Endothelial cell of umbilical vein (primary cell): ENCODE results near the gene ACD. TPM values are rescaled to one million over a fixed set of nuclear protein-coding genes. Genes with fewer than 3 reads are reported as not detected.

ENCODE experiments used
- BruUV-seq: library from RNA; stranded (reverse); fragments of 400-500 nt; replicated peaks from 2 replicates; lab custom pipeline; 2021; lab: Mats Ljungman, UMichigan
- CTCF ChIA-PET: fragments of 300-600, 350-600 bp; sonication (Branson Sonifier 250); formaldehyde crosslinking; loops from one replicate; lab custom pipeline; 2021; ENCODE audit warnings: antibody characterized with exemption, inconsistent platforms; lab: Charles Lee
- POLR2A ChIA-PET: fragments of 300-600, 350-600 bp; sonication (Branson Sonifier 250); formaldehyde crosslinking; loops from one replicate; lab custom pipeline; 2021; ENCODE audit warnings: antibody characterized with exemption, inconsistent platforms; lab: Charles Lee
- DNase-seq: peaks from one replicate; pipeline ENCODE4 v3.0.0-alpha.2; 2011; ENCODE audit warnings: low read depth, low spot score
- FAIRE-seq: peaks from 2 replicates; lab custom pipeline; 2011; peaks lifted over from hg19 to GRCh38; lab: Jason Lieb, UNC
- H2AFZ ChIP-seq: 2 replicates; pipeline ENCODE4 v1.6.0; 2012; ENCODE audit warnings: low read depth, low read length, control low read depth, inconsistent platforms
- H3K27ac ChIP-seq: 2 replicates; pipeline ENCODE4 v1.5.1; 2011; ENCODE audit warnings: low read depth, mild to moderate bottlenecking, control low read depth, low read length, moderate library complexity; ENCODE audit not compliant: insufficient read depth
- H3K27me3 ChIP-seq, 2 experiments: 2 replicates each; pipeline versions ENCODE4 v1.6.0 to v1.6.1; 2011; ENCODE audit warnings: low read length in 2 of 2, mixed read lengths in 1 of 2; ENCODE audit not compliant: control insufficient read depth in 2 of 2, insufficient read depth in 2 of 2
- H3K36me3 ChIP-seq, 2 experiments: 2 replicates in 1 of 2; 3 replicates in 1 of 2; pipeline ENCODE4 v1.5.1; 2011; ENCODE audit warnings: low read length in 2 of 2, mild to moderate bottlenecking in 1 of 2, moderate library complexity in 1 of 2; ENCODE audit not compliant: control insufficient read depth in 2 of 2, insufficient read depth in 2 of 2; ENCODE audit errors: extremely low read depth in 1 of 2
- H3K4me1 ChIP-seq: 3 replicates; pipeline ENCODE4 v1.5.1; 2011; ENCODE audit warnings: mild to moderate bottlenecking, low read length; ENCODE audit not compliant: control insufficient read depth, insufficient read depth; ENCODE audit errors: extremely low read depth
- H3K4me2 ChIP-seq: 2 replicates; pipeline ENCODE4 v1.6.1; 2011; ENCODE audit warnings: low read length, control low read depth, mixed read lengths; ENCODE audit not compliant: insufficient read depth
- H3K4me3 ChIP-seq, 3 experiments: fragments of 200-600 bp in 1 of 3; sonication (generic), shearing (Covaris generic) in 1 of 3; replicated peaks in 1 of 3; 2 replicates each; pipeline ENCODE4 v1.5.1; 2011 to 2016; ENCODE audit warnings: control low read depth in 3 of 3, low read length in 3 of 3, mild to moderate bottlenecking in 2 of 3, inconsistent platforms in 1 of 3, low read depth in 1 of 3, moderate library complexity in 1 of 3; ENCODE audit not compliant: insufficient read depth in 1 of 3
- H3K79me2 ChIP-seq: 2 replicates; pipeline ENCODE4 v1.6.0; 2012; ENCODE audit warnings: low read length, inconsistent platforms; ENCODE audit not compliant: control insufficient read depth, insufficient read depth
- H3K9ac ChIP-seq: replicated peaks from 2 replicates; pipeline ENCODE3; 2011; ENCODE audit warnings: low read length, control low read depth; ENCODE audit not compliant: insufficient read depth; ENCODE audit errors: extremely low read depth
- H3K9me1 ChIP-seq: replicated peaks from 3 replicates; pipeline ENCODE4 v1.6.0; 2011; ENCODE audit warnings: mild to moderate bottlenecking, low read length; ENCODE audit not compliant: control insufficient read depth, insufficient read depth; ENCODE audit errors: extremely low read depth
- H3K9me3 ChIP-seq: replicated peaks from 2 replicates; pipeline ENCODE4 v1.5.1; 2012; ENCODE audit warnings: low read length, inconsistent platforms; ENCODE audit not compliant: control insufficient read depth, insufficient read depth
- H4K20me1 ChIP-seq: replicated peaks from 2 replicates; pipeline ENCODE3; 2011; ENCODE audit warnings: mild to moderate bottlenecking, low read length; ENCODE audit not compliant: control insufficient read depth, insufficient read depth; ENCODE audit errors: extremely low read depth
- CTCF ChIP-seq, 2 donors: IDR thresholded peaks; 1 replicate in 1 of 2; 2 replicates in 1 of 2; pipeline ENCODE4 v1.5.1; 2011; ENCODE audit warnings: low read length in 2 of 2, mild to moderate bottlenecking in 2 of 2, moderate library complexity in 2 of 2, control low read depth in 1 of 2, inconsistent platforms in 1 of 2, low read depth in 1 of 2; ENCODE audit not compliant: insufficient read depth in 1 of 2; ENCODE audit errors: extremely low read depth in 1 of 2
- EZH2 ChIP-seq: IDR thresholded peaks from 2 replicates; pipeline ENCODE4 v1.6.1; 2012; ENCODE audit warnings: borderline replicate concordance, low read depth, mild to moderate bottlenecking, moderate library complexity, low read length, inconsistent platforms; ENCODE audit not compliant: severe bottlenecking
- FOS ChIP-seq: IDR thresholded peaks from 2 replicates; pipeline ENCODE4 v1.6.1; 2011; ENCODE audit warnings: mild to moderate bottlenecking, low read length, moderate library complexity, borderline replicate concordance; ENCODE audit not compliant: insufficient read depth
- GATA2 ChIP-seq: IDR thresholded peaks from 2 replicates; pipeline ENCODE4 v1.7.0; 2011; ENCODE audit warnings: low read depth, mild to moderate bottlenecking, moderate library complexity, mixed read lengths, low read length; ENCODE audit not compliant: insufficient read length, insufficient read depth
- JUN ChIP-seq: IDR thresholded peaks from 2 replicates; pipeline ENCODE4 v1.6.1; 2011; ENCODE audit warnings: borderline replicate concordance, low read depth; ENCODE audit not compliant: insufficient read length, insufficient read depth
- MYC ChIP-seq: IDR thresholded peaks from one replicate; pipeline ENCODE4 v1.6.1; 2011; ENCODE audit warnings: mild to moderate bottlenecking, low read depth, low read length
- POLR2A ChIP-seq: IDR thresholded peaks from 2 replicates; pipeline ENCODE4 v1.6.1; 2012; ENCODE audit warnings: low read depth, mild to moderate bottlenecking, control low read depth, low read length
- POLR2AphosphoS5 ChIP-seq: IDR thresholded peaks from 2 replicates; pipeline ENCODE4 v1.6.1; 2012; ENCODE audit warnings: low read depth, mild to moderate bottlenecking, control low read depth, low read length, moderate library complexity; ENCODE audit not compliant: insufficient read depth
- dilution Hi-C: fragments of 300-500 bp; cut with MboI; formaldehyde crosslinking; loops from one replicate; pipeline ENCODE4 v1.15.0; 2019; ENCODE audit warnings: low sequenced_read_pairs; ENCODE audit not compliant: extremely low pct_ligation_motif_present
- intact Hi-C: fragments of 100-400 bp; cut with micrococcal nuclease; formaldehyde crosslinking; loops from one replicate; pipeline ENCODE4 v1.10.0; 2022
- polyA plus RNA-seq, 4 experiments: library from polyadenylated mRNA; depleted of rRNA in 3 of 4; stranded (reverse) in 3 of 4; unstranded in 1 of 4; fragments of >200 nt; gene quantifications; 2 replicates each; pipeline versions ENCODE4 v1.2.1 to v1.2.3, GENCODE V29; 2011 to 2012; ENCODE audit warnings: missing spikeins in 1 of 4
- total RNA-seq: library from RNA; stranded (reverse); gene quantifications from 2 replicates; pipeline ENCODE4 v1.2.3, GENCODE V29; 2021
- TF ChIP-seq, protein P1 (sequence below): IDR thresholded peaks from 2 replicates; pipeline ENCODE4 v1.6.1; 2011; ENCODE audit not compliant: insufficient read depth, insufficient read length

Gene ACD
- total and polyA plus RNA-seq, 2 donors (not counting 3 experiments of a cell fraction or from before 2014, with no cell fraction given), result 24.4 to 36.0 TPM

GRCh38 chr16:67608364-67608763 lies 51.7 kb downstream of the ACD start:
- Histone ChIP-seq H3K36me3 (peaks cover 8 to 9% of the 10 kb centered on the region in 2 experiments), H3K27ac (no peak overlapping the region), H2AFZ (no peak overlapping the region), H3K27me3 (no peaks in the 10 kb centered on the region), H3K9ac (no peak overlapping the region), H3K4me1 (no peaks in the 10 kb centered on the region), H3K9me1 (no peaks in the 10 kb centered on the region), H3K9me3 (no peaks in the 10 kb centered on the region), H3K4me2 (no peak overlapping the region), H3K79me2 (peaks cover 22% of the 10 kb centered on the region), H4K20me1 (no peaks in the 10 kb centered on the region), H3K4me3 (no peak overlapping the region)
- intact Hi-C loops (no loop called here), dilution Hi-C loops (no loop called here)
- FAIRE-seq, result no peak
- no TSS peak for BruUV-seq
- POLR2A ChIA-PET, result no interaction called here
- CTCF ChIA-PET, result no interaction called here
- no peak for DNase-seq
- no peak for TF ChIP-seq MYC
- TF ChIP-seq FOS, result no peak
- no peak for TF ChIP-seq POLR2AphosphoS5
- TF ChIP-seq JUN, result no peak
- TF ChIP-seq EZH2, result no peak
- no peak for TF ChIP-seq POLR2A
- TF ChIP-seq GATA2, result no peak
- TF ChIP-seq CTCF (IDR thresholded peaks at IDR 0.05; ENCODE audit: extremely low read depth in 1 of 2, insufficient read depth in 1 of 2, low read depth in 1 of 2, low read length in 2 of 2), result no peak
- TF ChIP-seq, protein P1, sequence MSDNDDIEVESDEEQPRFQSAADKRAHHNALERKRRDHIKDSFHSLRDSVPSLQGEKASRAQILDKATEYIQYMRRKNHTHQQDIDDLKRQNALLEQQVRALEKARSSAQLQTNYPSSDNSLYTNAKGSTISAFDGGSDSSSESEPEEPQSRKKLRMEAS, result no peak

Other genes with a start within 250 kb of the ACD start
- gene ZDHHC1, start 243.8 kb downstream of the ACD start, total RNA-seq, result 12.9 and 14.4 TPM in 2 replicates
- 11.4 and 14.1 TPM in 2 replicates for gene ZDHHC1, start 243.8 kb downstream of the ACD start, polyA plus RNA-seq
- not detected in 2 replicates for gene HSD11B2, start 229.1 kb downstream of the ACD start, total RNA-seq
- gene HSD11B2, start 229.1 kb downstream of the ACD start, polyA plus RNA-seq, result 0.10 and 0.16 TPM in 2 replicates
- 77.1 and 82.8 TPM in 2 replicates for gene ATP6V0D1, start 179.1 kb downstream of the ACD start, total RNA-seq
- 232 and 254 TPM in 2 replicates for gene ATP6V0D1, start 179.1 kb downstream of the ACD start, polyA plus RNA-seq
- gene AGRP, start 176.7 kb downstream of the ACD start, total RNA-seq, result not detected in 2 replicates
- not detected in 2 replicates for gene AGRP, start 176.7 kb downstream of the ACD start, polyA plus RNA-seq
- gene RIPOR1, start 131.4 kb downstream of the ACD start, total RNA-seq, result 137 and 144 TPM in 2 replicates
- gene RIPOR1, start 131.4 kb downstream of the ACD start, polyA plus RNA-seq, result 41.6 and 45.3 TPM in 2 replicates
- gene CTCF, start 97.7 kb downstream of the ACD start, total RNA-seq, result 40.0 and 40.7 TPM in 2 replicates
- gene CTCF, start 97.7 kb downstream of the ACD start, polyA plus RNA-seq, result 16.9 and 20.7 TPM in 2 replicates
- gene CARMIL2, start 15.1 kb downstream of the ACD start, total RNA-seq, result 2.2 and 2.7 TPM in 2 replicates
- 0.65 and 0.95 TPM in 2 replicates for gene CARMIL2, start 15.1 kb downstream of the ACD start, polyA plus RNA-seq
- gene PARD6A, start 700 bp upstream of the ACD start, total RNA-seq, result 1.3 and 1.7 TPM in 2 replicates
- gene PARD6A, start 700 bp upstream of the ACD start, polyA plus RNA-seq, result 2.9 and 4.3 TPM in 2 replicates
- 17.3 and 17.5 TPM in 2 replicates for gene ENKD1, start 6.5 kb upstream of the ACD start, total RNA-seq
- gene ENKD1, start 6.5 kb upstream of the ACD start, polyA plus RNA-seq, result 16.7 and 21.9 TPM in 2 replicates
- gene C16orf86, start 6.6 kb upstream of the ACD start, total RNA-seq, result 0.62 and 1.2 TPM in 2 replicates
- gene C16orf86, start 6.6 kb upstream of the ACD start, polyA plus RNA-seq, result 0.80 and 0.98 TPM in 2 replicates
- 43.7 and 47.5 TPM in 2 replicates for gene GFOD2, start 59.1 kb upstream of the ACD start, total RNA-seq
- gene GFOD2, start 59.1 kb upstream of the ACD start, polyA plus RNA-seq, result 36.7 and 38.1 TPM in 2 replicates
- 20.6 and 25.6 TPM in 2 replicates for gene RANBP10, start 146.3 kb upstream of the ACD start, total RNA-seq
- gene RANBP10, start 146.3 kb upstream of the ACD start, polyA plus RNA-seq, result 28.3 and 28.8 TPM in 2 replicates
- gene TSNAXIP1, start 146.6 kb upstream of the ACD start, total RNA-seq, result 0.95 and 1.0 TPM in 2 replicates
- gene TSNAXIP1, start 146.6 kb upstream of the ACD start, polyA plus RNA-seq, result 1.0 and 1.2 TPM in 2 replicates
- 22.6 and 24.0 TPM in 2 replicates for gene THAP11, start 182.1 kb upstream of the ACD start, total RNA-seq
- 25.9 and 27.5 TPM in 2 replicates for gene THAP11, start 182.1 kb upstream of the ACD start, polyA plus RNA-seq
- 199 and 208 TPM in 2 replicates for gene NUTF2, start 186.7 kb upstream of the ACD start, total RNA-seq
- gene NUTF2, start 186.7 kb upstream of the ACD start, polyA plus RNA-seq, result 273 and 425 TPM in 2 replicates
- gene CENPT, start 187.4 kb upstream of the ACD start, total RNA-seq, result 57.5 and 60.3 TPM in 2 replicates
- 61.3 and 70.3 TPM in 2 replicates for gene CENPT, start 187.4 kb upstream of the ACD start, polyA plus RNA-seq
- 68.0 and 81.2 TPM in 2 replicates for gene EDC4, start 212.8 kb upstream of the ACD start, total RNA-seq
- 57.5 and 71.6 TPM in 2 replicates for gene EDC4, start 212.8 kb upstream of the ACD start, polyA plus RNA-seq
- gene NRN1L, start 224.6 kb upstream of the ACD start, total RNA-seq, result not detected in 2 replicates
- gene NRN1L, start 224.6 kb upstream of the ACD start, polyA plus RNA-seq, result 0.37 and 1.0 TPM in 2 replicates
- gene PSKH1, start 233.0 kb upstream of the ACD start, total RNA-seq, result 25.9 and 27.0 TPM in 2 replicates
- gene PSKH1, start 233.0 kb upstream of the ACD start, polyA plus RNA-seq, result 42.6 and 48.8 TPM in 2 replicates